NCI-H82 (cell line): ENCODE measurements around the gene TSEN34.
"Not testable (repeated sequence)": the region's sequence is repeated elsewhere in the genome, so short reads cannot be mapped to it uniquely, and the experiment has no call there.

Experiments used
- DNase-seq: peaks from one replicate; lab custom pipeline; 2025; lab: John Stamatoyannopoulos, UW

The TSEN34 gene

DNA sequence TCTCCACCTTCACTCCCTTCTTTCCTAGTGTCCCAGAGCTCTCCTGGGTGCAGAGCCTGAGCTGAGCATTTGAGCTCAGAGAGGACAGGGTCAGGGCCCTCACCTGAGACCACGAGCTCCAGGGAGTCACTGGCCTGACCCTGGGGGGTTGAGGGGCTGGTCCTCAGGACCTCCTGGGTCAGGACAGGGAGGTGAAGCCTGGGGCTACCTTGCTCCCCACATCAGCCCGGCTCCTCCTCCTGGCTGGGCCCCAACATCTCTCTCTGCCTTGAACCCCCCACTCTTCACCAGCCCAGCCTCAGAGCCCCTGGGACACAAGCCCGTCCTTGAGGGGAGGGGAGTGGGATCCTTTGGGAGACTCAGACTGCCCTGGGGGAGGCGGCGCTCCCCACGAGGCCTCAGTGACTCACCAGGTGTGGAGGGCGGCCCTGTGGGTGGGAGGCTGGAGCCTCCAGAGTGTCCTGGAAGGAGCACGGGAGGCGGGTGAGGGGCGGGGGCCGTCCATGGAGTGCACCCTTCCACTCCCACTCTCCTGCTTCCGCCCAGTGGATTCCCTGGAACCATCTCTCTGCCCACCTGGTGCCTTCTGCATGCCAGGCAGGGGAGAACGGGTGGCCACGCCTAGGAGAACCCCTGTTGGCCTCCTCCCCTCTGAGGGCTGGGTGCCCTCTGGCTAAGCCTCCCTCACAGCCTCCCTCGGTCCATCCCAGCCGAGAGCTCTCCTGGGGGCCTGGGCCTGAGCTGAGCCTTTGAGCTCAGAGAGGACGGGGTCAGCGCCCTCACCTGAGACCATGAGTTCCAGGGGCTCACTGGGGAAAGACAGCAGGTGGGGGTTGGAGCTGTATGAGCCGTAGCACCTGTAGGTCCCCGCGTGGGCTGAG is 48.6 kb downstream of the TSEN34 start:
- not testable (repeated sequence) for DNase-seq

DNA sequence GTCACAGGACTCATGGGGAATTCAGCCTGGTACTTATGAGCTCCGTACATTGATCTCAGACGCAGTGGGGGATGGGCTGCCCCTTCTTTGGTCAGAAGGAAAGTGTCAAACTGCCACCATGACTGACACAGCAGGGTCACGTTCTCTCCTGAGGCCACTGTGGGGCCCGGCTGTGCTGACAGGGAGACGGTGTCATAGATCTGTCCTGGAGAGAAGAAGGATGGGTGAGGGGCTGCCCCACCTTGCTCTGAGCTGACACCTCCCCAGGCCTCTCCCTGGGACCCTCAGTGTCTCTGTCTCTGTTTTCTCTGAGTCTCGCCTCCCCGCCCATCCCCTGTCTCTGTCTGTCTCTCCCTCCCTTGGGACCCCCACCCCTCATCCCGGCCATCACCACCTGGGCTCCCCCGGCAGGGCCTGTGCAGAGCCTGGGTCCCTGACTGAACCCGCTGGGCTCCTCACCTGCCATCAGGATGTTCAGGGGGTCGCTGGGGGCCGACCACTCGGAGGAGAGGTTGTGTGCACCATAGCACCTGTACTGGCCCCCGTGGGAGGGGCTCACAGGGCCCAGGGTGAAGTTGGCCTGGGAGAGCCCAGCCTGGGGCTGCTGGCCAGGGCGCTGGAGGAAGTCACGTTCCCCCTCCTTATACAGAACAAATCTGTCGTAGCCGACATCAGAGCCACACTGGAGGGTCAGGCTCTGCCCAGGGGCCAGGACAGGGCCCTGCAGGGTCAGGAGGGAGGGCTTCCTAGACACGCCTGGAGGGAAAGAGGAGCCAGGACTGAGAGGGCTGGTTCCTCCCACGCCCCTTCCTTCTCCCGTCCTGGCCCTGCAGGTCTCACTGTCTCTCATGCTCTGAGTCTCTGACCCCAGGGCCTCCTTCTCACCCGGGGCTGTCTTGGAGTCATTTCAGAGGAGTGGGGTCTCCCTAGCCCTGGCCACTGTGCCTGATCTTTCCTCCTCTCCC is 49.5 kb downstream of the TSEN34 start:
- DNase-seq: not testable (repeated sequence)

DNA sequence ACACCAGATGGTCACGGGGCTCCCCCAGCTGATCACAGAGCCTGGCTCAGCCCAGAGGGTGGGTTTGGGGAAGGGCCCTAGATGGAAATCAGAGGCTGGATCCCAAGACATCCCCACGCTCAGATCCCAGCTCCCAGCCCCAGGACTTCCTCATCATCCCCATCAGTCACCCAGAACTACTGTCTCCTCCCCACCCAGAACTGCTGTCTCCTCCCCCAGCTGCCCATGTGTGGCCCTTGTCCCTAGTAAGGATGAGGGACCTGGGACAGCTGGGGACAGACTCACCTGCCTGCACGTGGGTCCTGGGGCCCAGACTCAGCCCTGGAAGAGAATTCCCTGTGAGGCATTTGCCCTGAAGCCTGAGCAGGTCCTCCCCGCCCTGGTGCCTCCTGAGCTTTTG is 51.1 kb downstream of the TSEN34 start:
- not testable (repeated sequence) for DNase-seq

DNA sequence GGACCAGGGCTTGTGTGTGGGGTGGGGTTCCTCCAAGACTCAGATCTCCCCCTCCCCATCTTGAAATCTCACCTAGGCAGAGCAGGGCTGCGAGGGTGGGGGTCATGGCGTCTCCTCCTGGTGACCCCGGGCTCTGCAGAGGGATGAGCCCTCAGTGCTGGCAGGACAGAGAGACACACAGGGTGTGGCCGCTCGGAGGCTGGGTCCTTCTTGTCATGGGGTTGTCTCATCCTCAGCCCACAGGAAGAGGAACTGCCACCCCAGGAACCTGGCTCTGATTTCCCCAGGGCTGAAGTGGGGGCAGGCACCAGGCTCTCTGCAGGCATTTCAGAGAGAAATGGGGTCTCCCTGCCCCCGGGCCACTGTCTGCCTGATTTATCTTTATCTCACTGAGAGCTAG is 51.5 kb downstream of the TSEN34 start, which contains the start of gene LILRA6:
Gene LILRA6, minus strand, starts transcription at position 145 of the 400 bp plus-strand sequence.
- DNase-seq: not testable (repeated sequence)

DNA sequence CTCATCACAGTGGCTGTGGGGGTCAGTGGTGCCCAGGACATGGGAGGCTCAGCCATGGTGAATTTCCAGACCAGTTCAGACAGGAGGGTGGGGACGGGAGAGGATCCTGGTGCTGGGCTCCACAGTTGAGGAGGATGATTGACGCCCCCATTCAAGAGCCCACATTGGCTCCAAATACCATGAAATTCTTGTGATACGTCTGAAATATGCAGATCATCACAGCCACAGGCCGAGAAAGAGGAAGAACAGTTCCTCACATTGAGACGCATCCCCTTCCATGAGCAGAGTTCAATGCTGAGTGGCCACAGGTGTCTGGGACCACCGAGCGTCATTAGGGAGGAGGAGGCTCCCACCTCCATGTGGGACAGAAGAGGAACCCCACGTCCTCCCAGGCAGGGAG is 52.7 kb downstream of the TSEN34 start:
- not testable (repeated sequence) for DNase-seq
